Upper lobe of left lung (tissue), 4 donors: Measurements from ENCODE around the gene KRTAP9-3.
"Not testable (repeated sequence)": the region's sequence is repeated elsewhere in the genome, so short reads cannot be mapped to it uniquely, and the experiment has no call there.

ENCODE experiments used
- CTCF ChIP-seq, 6 experiments: fragments of 450-650 bp in 4 of 6; fragments of 200-600 bp in 2 of 6; sonication (generic) in 2 of 6; IDR thresholded peaks; one replicate each; pipeline ENCODE4 v1.5.1; 2016 to 2019; ENCODE audit warnings: antibody characterized with exemption in 6 of 6
- EP300 ChIP-seq, 4 donors: sonication (generic); formaldehyde crosslinking; IDR thresholded peaks; one replicate each; pipeline ENCODE4 v1.5.1; 2017; ENCODE audit warnings: antibody characterized with exemption in 4 of 4, control low read depth in 2 of 4
- POLR2A ChIP-seq, 4 donors: fragments of 450-650 bp; IDR thresholded peaks; one replicate each; pipeline ENCODE4 v1.5.1; 2016 to 2017; ENCODE audit warnings: antibody characterized with exemption in 4 of 4, mild to moderate bottlenecking in 2 of 4

GRCh38 chr17:41246995-41247787 lies 14.9 kb downstream of the KRTAP9-3 start:
- TF ChIP-seq EP300, CTCF, POLR2A (IDR thresholded peaks at IDR 0.05): not testable (repeated sequence)
